ENCODE measurements around the gene DRG2.

DRG2 gene

GRCh38 chr17:18143044-18143936, 55.5 kb downstream of the DRG2 start:
- DNase-seq (ENCODE audit: low read depth), result no peak

DNA sequence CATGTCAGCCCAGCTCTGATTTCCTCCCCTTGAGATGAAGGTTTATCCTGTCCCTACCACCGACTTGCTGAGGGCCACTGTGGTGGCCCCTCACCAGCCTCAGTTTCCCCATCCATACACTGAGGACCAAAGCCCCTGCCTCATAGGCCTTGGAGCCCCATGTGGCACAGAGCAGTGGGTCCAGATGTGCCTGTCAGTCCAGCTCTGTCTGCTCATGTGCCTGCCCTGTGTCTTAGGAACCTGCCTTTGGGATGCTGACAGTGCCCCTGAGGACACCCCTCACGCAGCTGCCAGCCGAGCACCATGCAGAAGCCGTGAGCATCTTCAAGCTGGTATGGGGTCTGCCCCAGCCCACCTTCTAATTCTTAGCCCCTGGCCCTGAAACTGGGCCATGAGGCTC, 56.5 kb downstream of the DRG2 start:
- DNase-seq (ENCODE audit: low read depth), result no peak

GRCh38 chr17:18144855-18145254, 57.1 kb downstream of the DRG2 start:
- no peak for DNase-seq (ENCODE audit: low read depth)

GRCh38 chr17:18145811-18146210, 58.1 kb downstream of the DRG2 start:
- no peak for DNase-seq (ENCODE audit: low read depth)

- DNase-seq (ENCODE audit: low read depth), result no peak
These were observed 58.5 kb downstream of the DRG2 start for GRCh38 chr17:18146259-18146658.

GRCh38 chr17:18146980-18147379, 59.2 kb downstream of the DRG2 start:
- DNase-seq (ENCODE audit: low read depth), result no peak

DNA sequence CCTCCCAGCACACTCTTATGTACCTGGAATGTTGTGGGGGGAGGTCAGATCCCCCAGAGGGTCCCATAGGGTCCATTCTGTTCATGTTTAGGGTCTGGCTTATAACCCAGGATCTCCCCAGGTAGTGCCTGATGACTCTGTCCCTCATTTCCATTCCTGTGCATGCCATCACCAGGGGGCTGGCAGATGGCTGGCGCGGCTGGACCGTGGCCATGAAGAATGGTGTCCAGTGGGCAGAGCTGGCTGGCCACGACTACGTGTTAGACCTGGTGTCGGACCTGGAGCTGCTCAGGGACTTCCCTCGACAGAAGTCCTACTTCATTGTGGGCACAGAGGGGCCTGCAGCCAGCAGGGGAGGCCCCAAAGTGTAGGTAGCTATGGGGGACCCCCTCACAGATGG, 60.8 kb downstream of the DRG2 start:
- no peak for DNase-seq (ENCODE audit: low read depth)

DNA sequence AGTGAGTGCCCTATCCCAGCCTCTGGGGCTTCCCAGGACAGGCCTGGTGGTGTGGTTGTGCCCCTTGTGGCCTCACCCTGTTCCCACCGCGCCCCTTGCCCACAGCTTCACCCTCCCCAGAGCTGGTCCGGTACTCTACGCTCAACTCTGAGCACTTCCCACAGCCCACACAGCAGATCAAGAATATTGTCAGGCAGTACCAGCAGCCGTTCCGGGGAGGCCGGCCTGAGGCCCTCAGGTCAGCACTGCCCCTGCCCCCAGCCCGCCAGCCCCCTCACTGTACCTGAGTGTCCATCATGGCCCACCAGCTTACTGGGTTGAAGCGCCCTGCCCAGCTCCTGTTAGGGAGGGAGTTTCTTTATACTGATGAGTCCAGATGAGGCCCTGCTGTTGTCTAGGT, 63.5 kb downstream of the DRG2 start:
- no peak for DNase-seq (ENCODE audit: low read depth)

GRCh38 chr17:18155179-18155578, 67.4 kb downstream of the DRG2 start:
- no peak for DNase-seq (ENCODE audit: low read depth)

DNA sequence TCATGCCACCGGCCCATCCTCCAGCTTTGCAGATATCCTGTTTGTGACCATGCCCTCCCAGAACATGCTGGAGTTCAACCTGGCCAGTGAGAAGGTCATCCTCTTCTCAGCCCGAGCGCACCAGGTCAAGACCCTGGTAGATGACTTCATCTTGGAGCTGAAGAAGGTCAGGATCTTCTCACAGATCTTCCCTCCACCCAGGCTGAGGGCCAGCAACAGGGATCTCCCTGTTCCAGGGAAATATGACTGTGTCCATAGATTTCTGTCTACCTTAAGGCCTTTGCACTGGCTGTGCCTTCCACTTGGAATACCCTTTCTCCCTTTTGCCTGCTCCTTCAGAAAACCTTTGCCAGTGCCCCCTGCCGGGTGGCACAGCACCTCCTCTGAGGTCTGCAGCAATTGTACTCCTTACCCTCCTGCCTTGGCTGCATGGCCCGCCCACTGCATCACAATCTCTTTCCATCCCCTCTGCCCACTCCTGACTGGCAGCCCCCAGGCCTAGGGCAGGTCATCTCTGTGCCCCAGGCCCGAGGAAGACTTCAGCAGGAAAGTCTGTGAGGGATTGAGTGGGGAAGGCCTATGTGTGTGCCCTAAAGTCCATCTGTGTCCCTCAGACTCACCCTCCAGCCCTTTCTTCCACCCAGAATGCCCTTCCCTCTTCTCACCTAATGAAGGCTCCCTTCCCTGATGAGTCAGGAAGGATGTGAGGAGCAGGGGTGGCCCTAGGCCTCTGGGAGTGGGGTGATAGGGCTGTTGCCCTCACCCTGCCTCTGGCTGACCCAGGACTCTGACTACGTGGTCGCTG, 68.6 kb downstream of the DRG2 start:
- DNase-seq (ENCODE audit: low read depth), result no peak

DNA sequence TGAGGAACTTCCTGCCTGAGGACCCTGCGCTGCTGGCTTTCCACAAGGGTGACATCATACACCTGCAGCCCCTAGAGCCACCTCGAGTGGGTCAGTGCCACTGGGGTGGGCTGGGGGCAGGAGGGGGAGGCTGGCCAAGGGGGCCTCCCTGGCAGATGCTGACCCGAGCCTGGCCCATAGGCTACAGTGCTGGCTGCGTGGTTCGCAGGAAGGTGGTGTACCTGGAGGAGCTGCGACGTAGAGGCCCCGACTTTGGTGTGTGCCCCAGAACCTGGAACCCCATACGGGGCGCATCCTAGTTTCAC, 69.2 kb downstream of the DRG2 start:
- no peak for DNase-seq (ENCODE audit: low read depth)
